Gastrocnemius medialis (tissue), 4 donors: ENCODE measurements around the gene GRID2. TPM values are rescaled to one million over a fixed set of nuclear protein-coding genes. Genes with fewer than 3 reads are reported as not detected.

Experiments
- ATAC-seq, 2 donors: fragments of 150-250 bp; one replicate each; pipeline ENCODE4 v1.9.1; 2016
- DNase-seq, 2 donors: peaks; one replicate each; pipeline ENCODE4 v3.0.0-alpha.2; 2019
- H3K27ac ChIP-seq, 4 donors: fragments of 200-600 bp; sonication (generic); 1 replicate in 1 of 4; 2 replicates in 3 of 4; pipeline ENCODE4 v1.5.1; 2016 to 2018; ENCODE audit warnings: mild to moderate bottlenecking in 2 of 4, moderate library complexity in 1 of 4
- H3K27me3 ChIP-seq, 3 donors: fragments of 200-600 bp; sonication (generic) in 2 of 3; 1 replicate in 1 of 3; 2 replicates in 2 of 3; pipeline versions ENCODE4 v1.5.1 to v1.6.0; 2016 to 2019; ENCODE audit warnings: mild to moderate bottlenecking in 1 of 3, moderate library complexity in 1 of 3
- H3K36me3 ChIP-seq, 2 donors: fragments of 200-600 bp; sonication (generic) in 1 of 2; one replicate each; pipeline ENCODE4 v1.5.1; 2017 to 2018
- H3K4me1 ChIP-seq, 2 donors: fragments of 200-600 bp; sonication (generic) in 1 of 2; one replicate each; pipeline ENCODE4 v1.5.1; 2016 to 2017; ENCODE audit warnings: mild to moderate bottlenecking in 2 of 2
- H3K4me3 ChIP-seq, 4 donors: fragments of 200-600 bp; sonication (generic) in 3 of 4; 1 replicate in 1 of 4; 2 replicates in 3 of 4; pipeline ENCODE4 v1.5.1; 2016 to 2019; ENCODE audit warnings: mild to moderate bottlenecking in 2 of 4
- H3K9me3 ChIP-seq, 3 donors: fragments of 200-600 bp; sonication (generic) in 2 of 3; 1 replicate in 1 of 3; 2 replicates in 2 of 3; pipeline ENCODE4 v1.5.1; 2016 to 2019
- CTCF ChIP-seq, 5 experiments: fragments of 450-650 bp in 3 of 5; fragments of 200-600 bp in 2 of 5; sonication (generic) in 2 of 5; IDR thresholded peaks in 4 of 5; conservative IDR thresholded peaks in 1 of 5; 1 replicate in 4 of 5; 2 replicates in 1 of 5; pipeline ENCODE4 v1.5.1; 2016 to 2019; ENCODE audit warnings: antibody characterized with exemption in 5 of 5, mild to moderate bottlenecking in 3 of 5, moderate library complexity in 3 of 5
- POLR2A ChIP-seq, 2 donors: fragments of 450-650 bp; IDR thresholded peaks; one replicate each; pipeline ENCODE4 v1.6.1; 2017; ENCODE audit warnings: antibody characterized with exemption in 2 of 2, mild to moderate bottlenecking in 2 of 2, moderate library complexity in 2 of 2
- in situ Hi-C, 4 donors: fragments of 200-750 bp; cut with MboI; loops; one replicate each; pipeline versions ENCODE4 v1.15.0 to v1.8.0; 2017; ENCODE audit warnings: low sequenced_read_pairs in 4 of 4
- intact Hi-C: fragments of 100-400 bp; cut with DNase I; formaldehyde crosslinking; loops from one replicate; pipeline ENCODE4 v1.15.1; 2023; ENCODE audit warnings: low total_unique reads
- total RNA-seq, 4 donors: library from RNA; depleted of rRNA; stranded (reverse); fragments of >200 nt; gene quantifications; one replicate each; pipeline versions ENCODE4 v1.1.0 to v1.2.3, GENCODE V29; 2016

GRID2 gene
- total RNA-seq, 4 donors from 2014 or later = not detected

GRCh38 chr4:93183576-93183975, 879.8 kb downstream of the GRID2 start:
- intact Hi-C loops = no loop called here
- H3K4me1 ChIP-seq = no peaks in the 10 kb centered on the region
- no peaks in the 10 kb centered on the region for H3K9me3 ChIP-seq
- in situ Hi-C loops = no loop called here
- H3K4me3 ChIP-seq = no peak overlapping the region
- no peak overlapping the region for H3K27ac ChIP-seq
- no peaks in the 10 kb centered on the region for H3K36me3 ChIP-seq
- no peaks in the 10 kb centered on the region for H3K27me3 ChIP-seq
- DNase-seq (no peak), ATAC-seq (no peak)
- TF ChIP-seq CTCF (IDR thresholded peaks at IDR 0.05 in 4 of 5, conservative IDR thresholded peaks at IDR 0.05 in 1 of 5) = no peak
- no peak for TF ChIP-seq POLR2A (IDR thresholded peaks at IDR 0.05)

- intact Hi-C loops = no loop called here
- Histone ChIP-seq H3K36me3 (no peaks in the 10 kb centered on the region), H3K9me3 (no peaks in the 10 kb centered on the region), H3K27me3 (no peaks in the 10 kb centered on the region), H3K4me1 (no peaks in the 10 kb centered on the region), H3K4me3 (no peak overlapping the region), H3K27ac (no peak overlapping the region)
- no peak for ATAC-seq
- in situ Hi-C loops = no loop called here
- no peak for DNase-seq
- TF ChIP-seq POLR2A (IDR thresholded peaks at IDR 0.05) (no peak), CTCF (IDR thresholded peaks at IDR 0.05 in 4 of 5, conservative IDR thresholded peaks at IDR 0.05 in 1 of 5) (no peak)
Observed at GRCh38 chr4:93184053-93184452, 880.3 kb downstream of the GRID2 start.

- in situ Hi-C loops (no loop called here), intact Hi-C loops (no loop called here)
- Histone ChIP-seq H3K36me3 (no peaks in the 10 kb centered on the region), H3K4me3 (no peak overlapping the region), H3K27ac (no peak overlapping the region), H3K27me3 (no peaks in the 10 kb centered on the region), H3K4me1 (no peaks in the 10 kb centered on the region), H3K9me3 (no peaks in the 10 kb centered on the region)
- no peak for DNase-seq
- ATAC-seq = no peak
- TF ChIP-seq CTCF (IDR thresholded peaks at IDR 0.05 in 4 of 5, conservative IDR thresholded peaks at IDR 0.05 in 1 of 5) (no peak), POLR2A (IDR thresholded peaks at IDR 0.05) (no peak)
Observed at GRCh38 chr4:93186846-93187245, 883.1 kb downstream of the GRID2 start.

GRCh38 chr4:93187466-93187865, 883.7 kb downstream of the GRID2 start:
- ATAC-seq (no peak), DNase-seq (no peak)
- no peak overlapping the region for H3K4me3 ChIP-seq
- in situ Hi-C loops (no loop called here), intact Hi-C loops (no loop called here)
- H3K4me1 ChIP-seq = no peaks in the 10 kb centered on the region
- no peak overlapping the region for H3K27ac ChIP-seq
- H3K27me3 ChIP-seq = no peaks in the 10 kb centered on the region
- H3K9me3 ChIP-seq = no peaks in the 10 kb centered on the region
- H3K36me3 ChIP-seq = no peaks in the 10 kb centered on the region
- TF ChIP-seq CTCF (IDR thresholded peaks at IDR 0.05 in 4 of 5, conservative IDR thresholded peaks at IDR 0.05 in 1 of 5) = no peak
- TF ChIP-seq POLR2A (IDR thresholded peaks at IDR 0.05) = no peak

GRCh38 chr4:93187892-93188291, 884.1 kb downstream of the GRID2 start:
- DNase-seq (no peak), ATAC-seq (no peak)
- in situ Hi-C loops = no loop called here
- intact Hi-C loops = no loop called here
- Histone ChIP-seq H3K36me3 (no peaks in the 10 kb centered on the region), H3K4me3 (no peak overlapping the region), H3K27ac (no peak overlapping the region), H3K4me1 (no peaks in the 10 kb centered on the region), H3K27me3 (no peaks in the 10 kb centered on the region), H3K9me3 (no peaks in the 10 kb centered on the region)
- no peak for TF ChIP-seq CTCF (IDR thresholded peaks at IDR 0.05 in 4 of 5, conservative IDR thresholded peaks at IDR 0.05 in 1 of 5)
- TF ChIP-seq POLR2A (IDR thresholded peaks at IDR 0.05) = no peak
